Measurements from ENCODE around the gene MEGF10. TPM values are rescaled to one million over a fixed set of nuclear protein-coding genes. Genes with fewer than 3 reads are reported as not detected.

MEGF10 gene
- total RNA-seq, 2 experiments from 2014 or later = not detected

Other genes with a start within 250 kb of the MEGF10 start
- gene C5orf63, start 217.3 kb upstream of the MEGF10 start, total RNA-seq = 10 to 100 TPM; 12.0 to 14.2 TPM
- 10 to 100 TPM; 35.8 to 47.1 TPM for gene PRRC1, start 226.8 kb downstream of the MEGF10 start, total RNA-seq

Measured in activated CD4-positive, alpha-beta T cell treated with anti-CD3 and anti-CD28 coated beads for 36 hours (primary cell).